Gastroesophageal sphincter (tissue), 4 donors: ENCODE results near the gene NT5C2. TPM values are rescaled to one million over a fixed set of nuclear protein-coding genes. Genes with fewer than 3 reads are reported as not detected.

ENCODE experiments used
- ATAC-seq: fragments of 150-250 bp; one replicate; pipeline ENCODE4 v1.9.1; 2016; ENCODE audit warnings: mild to moderate bottlenecking, moderate library complexity
- H3K27ac ChIP-seq, 4 donors: fragments of 200-600 bp; sonication (generic) in 3 of 4; 1 replicate in 3 of 4; 2 replicates in 1 of 4; pipeline ENCODE4 v1.5.1; 2016 to 2019
- H3K27me3 ChIP-seq: fragments of 200-600 bp; sonication (generic); one replicate; pipeline ENCODE4 v1.5.1; 2019
- H3K36me3 ChIP-seq, 2 donors: fragments of 200-600 bp; sonication (generic); one replicate each; pipeline ENCODE4 v1.5.1; 2019; ENCODE audit warnings: control low read depth in 1 of 2
- H3K4me1 ChIP-seq, 3 donors: fragments of 200-600 bp; sonication (generic); 1 replicate in 2 of 3; 2 replicates in 1 of 3; pipeline ENCODE4 v1.5.1; 2016 to 2019; ENCODE audit warnings: control low read depth in 2 of 3
- H3K4me3 ChIP-seq, 2 donors: fragments of 200-600 bp; sonication (generic); one replicate each; pipeline ENCODE4 v1.5.1; 2019; ENCODE audit warnings: mild to moderate bottlenecking in 1 of 2, moderate library complexity in 1 of 2
- H3K9me3 ChIP-seq, 3 donors: fragments of 200-600 bp; sonication (generic); one replicate each; pipeline ENCODE4 v1.5.1; 2017 to 2019; ENCODE audit warnings: control low read depth in 2 of 3
- EP300 ChIP-seq: sonication (generic); formaldehyde crosslinking; IDR thresholded peaks from one replicate; pipeline ENCODE4 v1.6.1; 2017; ENCODE audit warnings: antibody characterized with exemption, mild to moderate bottlenecking
- POLR2A ChIP-seq, 2 donors: fragments of 450-650 bp; IDR thresholded peaks; one replicate each; pipeline ENCODE4 v1.6.1; 2017; ENCODE audit warnings: antibody characterized with exemption in 2 of 2, mild to moderate bottlenecking in 2 of 2, moderate library complexity in 1 of 2
- POLR2AphosphoS5 ChIP-seq: sonication (generic); formaldehyde crosslinking; IDR thresholded peaks from one replicate; pipeline ENCODE4 v1.6.1; 2017; ENCODE audit warnings: antibody characterized with exemption
- WGBS, 2 donors: methylation state at CpG; one replicate each; pipeline ENCODE4 v1.1.5; 2018; ENCODE audit warnings: low coverage in 1 of 2; 5-methylcytosine and 5-hydroxymethylcytosine counted together
- total RNA-seq, 4 donors: library from RNA; depleted of rRNA; stranded (reverse); fragments of >200 nt; gene quantifications; one replicate each; pipeline ENCODE4 v1.1.0, GENCODE V29; 2016
- TF ChIP-seq, protein P1 (sequence below), 4 experiments: fragments of 200-600 bp in 2 of 4; fragments of 450-650 bp in 2 of 4; sonication (generic) in 1 of 4; IDR thresholded peaks; one replicate each; pipeline ENCODE4 v1.5.1; 2017 to 2019; ENCODE audit warnings: antibody characterized with exemption in 4 of 4, mild to moderate bottlenecking in 2 of 4, moderate library complexity in 2 of 4

NT5C2 gene
- total RNA-seq, 4 donors from 2014 or later = 63.4 to 71.9 (median 71.1) TPM

DNA sequence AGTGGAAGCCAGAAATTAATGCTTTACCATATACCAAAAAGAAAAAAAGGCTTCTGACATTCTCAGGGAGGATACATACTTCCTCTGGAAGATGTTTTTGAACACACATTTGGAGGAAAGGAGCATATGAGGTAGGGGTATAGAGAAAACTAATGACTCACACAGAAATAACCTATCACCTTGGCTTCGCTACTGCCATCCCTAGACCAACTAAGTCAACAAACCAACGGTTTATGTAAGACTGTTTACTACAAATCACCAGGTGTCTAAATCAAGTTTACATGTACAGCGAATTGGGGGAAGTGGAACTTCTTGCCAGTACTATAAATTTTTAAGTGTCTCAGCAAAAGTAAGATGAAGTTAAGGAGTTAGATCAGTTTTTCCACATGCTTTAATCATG lies 96.9 kb downstream of the NT5C2 start:
- no peak overlapping the region for H3K27ac ChIP-seq
- no peaks in the 10 kb centered on the region for H3K27me3 ChIP-seq
- no peak for ATAC-seq
- TF ChIP-seq POLR2AphosphoS5 (peak; percentile 36), EP300 (no peak)
- no peak overlapping the region for H3K4me3 ChIP-seq
- H3K4me1 ChIP-seq = no peaks in the 10 kb centered on the region
- H3K9me3 ChIP-seq = no peaks in the 10 kb centered on the region
- H3K36me3 ChIP-seq = peaks cover 12 to 98% of the 10 kb centered on the region in 2 donors
- WGBS, 2 donors = 59 to 71% methylated on average over 3 of the region's 3 CpGs

DNA sequence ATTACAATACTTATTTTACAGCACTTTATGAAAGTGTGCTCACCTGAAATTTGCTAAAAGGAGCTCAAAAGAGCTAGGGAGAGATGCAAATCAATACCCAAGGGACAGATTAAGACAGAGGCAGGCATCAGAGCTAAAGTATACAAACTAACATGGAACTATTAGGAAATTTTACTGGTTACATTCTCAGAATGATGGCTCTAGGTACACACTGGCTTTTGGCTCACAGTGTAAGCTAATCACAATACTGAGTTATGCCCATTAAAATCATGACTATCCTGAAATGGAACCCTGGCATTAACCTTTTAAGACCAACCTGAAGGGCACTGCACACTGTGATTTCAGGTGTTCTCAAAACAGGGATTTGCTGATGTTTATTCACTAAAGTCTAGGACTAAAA lies 98.1 kb downstream of the NT5C2 start:
- Histone ChIP-seq H3K4me3 (no peak overlapping the region), H3K9me3 (no peaks in the 10 kb centered on the region), H3K27ac (no peak overlapping the region), H3K36me3 (peaks cover 13 to 98% of the 10 kb centered on the region in 2 donors), H3K27me3 (no peaks in the 10 kb centered on the region), H3K4me1 (no peaks in the 10 kb centered on the region)
- TF ChIP-seq, protein P1, sequence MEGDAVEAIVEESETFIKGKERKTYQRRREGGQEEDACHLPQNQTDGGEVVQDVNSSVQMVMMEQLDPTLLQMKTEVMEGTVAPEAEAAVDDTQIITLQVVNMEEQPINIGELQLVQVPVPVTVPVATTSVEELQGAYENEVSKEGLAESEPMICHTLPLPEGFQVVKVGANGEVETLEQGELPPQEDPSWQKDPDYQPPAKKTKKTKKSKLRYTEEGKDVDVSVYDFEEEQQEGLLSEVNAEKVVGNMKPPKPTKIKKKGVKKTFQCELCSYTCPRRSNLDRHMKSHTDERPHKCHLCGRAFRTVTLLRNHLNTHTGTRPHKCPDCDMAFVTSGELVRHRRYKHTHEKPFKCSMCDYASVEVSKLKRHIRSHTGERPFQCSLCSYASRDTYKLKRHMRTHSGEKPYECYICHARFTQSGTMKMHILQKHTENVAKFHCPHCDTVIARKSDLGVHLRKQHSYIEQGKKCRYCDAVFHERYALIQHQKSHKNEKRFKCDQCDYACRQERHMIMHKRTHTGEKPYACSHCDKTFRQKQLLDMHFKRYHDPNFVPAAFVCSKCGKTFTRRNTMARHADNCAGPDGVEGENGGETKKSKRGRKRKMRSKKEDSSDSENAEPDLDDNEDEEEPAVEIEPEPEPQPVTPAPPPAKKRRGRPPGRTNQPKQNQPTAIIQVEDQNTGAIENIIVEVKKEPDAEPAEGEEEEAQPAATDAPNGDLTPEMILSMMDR (IDR thresholded peaks at IDR 0.05) = no peak
- TF ChIP-seq EP300 = no peak
- no peak for TF ChIP-seq POLR2AphosphoS5
- no peak for TF ChIP-seq POLR2A (IDR thresholded peaks at IDR 0.05)
- ATAC-seq = no peak

DNA sequence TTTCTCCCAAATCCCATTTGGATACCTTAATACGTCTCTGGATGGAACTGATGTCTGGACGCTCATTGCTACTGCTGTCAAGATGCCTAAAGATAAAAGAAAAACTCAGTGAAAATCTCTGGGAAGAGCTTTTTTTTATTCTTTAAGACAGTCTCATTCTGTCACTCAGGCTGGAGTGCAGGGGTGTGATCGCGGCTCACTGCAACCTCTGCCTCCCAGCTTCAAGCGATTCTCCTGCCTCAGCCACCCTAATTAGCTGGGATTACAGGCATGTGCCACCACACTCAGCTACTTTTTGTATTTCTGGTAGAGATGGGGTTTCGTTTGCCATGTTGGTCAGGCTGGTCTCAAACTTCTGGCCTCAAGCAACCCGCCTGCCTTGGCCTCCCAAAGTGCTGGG lies 102.2 kb downstream of the NT5C2 start:
- no peak for ATAC-seq
- Histone ChIP-seq H3K9me3 (no peaks in the 10 kb centered on the region), H3K4me3 (no peak overlapping the region), H3K27me3 (no peaks in the 10 kb centered on the region), H3K27ac (no peak overlapping the region), H3K4me1 (peaks cover 0 to 9% (median 3%) of the 10 kb centered on the region in 3 donors), H3K36me3 (peaks cover 16 to 92% of the 10 kb centered on the region in 2 donors)
- no peak for TF ChIP-seq EP300
- TF ChIP-seq POLR2AphosphoS5 = no peak
- TF ChIP-seq, protein P1 (IDR thresholded peaks at IDR 0.05) = no peak
- TF ChIP-seq POLR2A (IDR thresholded peaks at IDR 0.05) = no peak
- 90 to 94% methylated on average over 5 to 7 of the region's 7 CpGs for WGBS, 2 donors

DNA sequence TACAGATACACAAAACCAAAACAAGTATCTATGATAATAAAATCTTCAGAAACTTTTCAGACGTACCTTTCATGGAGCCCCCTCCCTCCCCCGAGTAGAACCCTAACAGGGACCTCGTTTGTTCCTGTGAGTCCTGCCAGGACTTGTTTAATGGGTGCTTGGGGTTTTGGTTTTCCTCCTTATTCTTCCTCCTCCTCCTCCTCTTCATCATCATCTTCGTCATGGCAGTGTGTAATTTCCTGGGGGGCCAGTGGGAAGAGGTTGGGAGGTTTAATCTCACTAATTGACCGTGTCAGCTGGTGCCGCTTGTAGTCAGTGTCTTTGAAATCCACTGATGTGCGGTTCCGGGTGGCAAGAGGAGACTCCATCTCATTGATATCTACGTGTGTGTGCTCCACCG lies 103.6 kb downstream of the NT5C2 start:
- Histone ChIP-seq H3K27me3 (no peaks in the 10 kb centered on the region), H3K4me1 (peaks cover 0 to 9% (median 3%) of the 10 kb centered on the region in 3 donors), H3K27ac (no peak overlapping the region), H3K36me3 (peaks cover 16 to 91% of the 10 kb centered on the region in 2 donors), H3K4me3 (no peak overlapping the region), H3K9me3 (no peaks in the 10 kb centered on the region)
- WGBS, 2 donors = 72 to 90% methylated on average over 7 of the region's 10 CpGs
- no peak for ATAC-seq
- TF ChIP-seq EP300 = no peak
- no peak for TF ChIP-seq POLR2AphosphoS5
- no peak for TF ChIP-seq POLR2A (IDR thresholded peaks at IDR 0.05)
- TF ChIP-seq, protein P1 (IDR thresholded peaks at IDR 0.05) = no peak

DNA sequence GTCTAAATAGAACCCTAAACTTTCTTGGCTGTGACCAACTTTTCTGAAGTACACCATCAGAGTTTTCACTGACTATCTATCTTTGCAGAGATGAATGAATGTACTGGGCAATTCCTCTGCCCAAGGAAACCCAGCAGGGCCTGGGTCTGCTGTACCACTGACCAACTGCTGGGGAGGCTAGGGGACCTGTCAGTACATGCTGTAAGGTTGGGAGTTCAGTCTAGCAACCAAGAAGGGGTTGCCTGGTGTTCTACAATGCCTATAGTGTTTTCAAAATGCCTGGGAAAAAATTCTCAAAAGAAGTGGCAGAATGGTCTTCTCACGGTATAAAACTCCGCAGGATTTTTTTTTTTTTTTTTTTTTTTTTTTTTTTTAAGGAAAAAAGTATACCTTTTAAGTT lies 106.3 kb downstream of the NT5C2 start:
- Histone ChIP-seq H3K27me3 (no peaks in the 10 kb centered on the region), H3K36me3 (peaks cover 10 to 79% of the 10 kb centered on the region in 2 donors), H3K27ac (peak overlapping the region in 3 of 4 donors; percentile 19 to 41 (median 23)), H3K9me3 (no peaks in the 10 kb centered on the region), H3K4me3 (no peak overlapping the region), H3K4me1 (peaks cover 0 to 9% (median 3%) of the 10 kb centered on the region in 3 donors)
- WGBS, 2 donors = 23 to 100% methylated on average over 2 of the region's 2 CpGs
- TF ChIP-seq POLR2A (IDR thresholded peaks at IDR 0.05) (no peak), EP300 (no peak), POLR2AphosphoS5 (no peak)
- TF ChIP-seq, protein P1 (IDR thresholded peaks at IDR 0.05) = no peak
- no peak for ATAC-seq
